PC-9 (cell line): Measurements from ENCODE around the gene EPB41L4A.

Source experiments
- CTCF ChIP-seq: fragments of 200-600 bp; sonication (generic); conservative IDR thresholded peaks from 2 replicates; pipeline ENCODE4 v1.6.1; 2017; ENCODE audit warnings: mixed run types, antibody characterized with exemption, mild to moderate bottlenecking, moderate library complexity
- EZH2 ChIP-seq: fragments of 200-600 bp; sonication (generic); IDR thresholded peaks from 2 replicates; pipeline ENCODE4 v1.8.0; 2017; ENCODE audit warnings: antibody characterized with exemption, low read depth

- no peak for TF ChIP-seq EZH2
- TF ChIP-seq CTCF = no peak
Observed at GRCh38 chr5:112216140-112216539, 202.9 kb downstream of the EPB41L4A start.
